HG03378 (cell line): ENCODE data around the gene SAP30L.
A peak's percentile ranks its signal among the peaks of the same experiment; 100 is the strongest.

Source experiments
- ATAC-seq: cut with Tn5 transposase; IDR thresholded peaks from one replicate; pipeline ENCODE4 v1.9.1; 2021; ENCODE audit warnings: mild to moderate bottlenecking, moderate library complexity; ENCODE audit not compliant: unreplicated experiment

SAP30L gene

DNA sequence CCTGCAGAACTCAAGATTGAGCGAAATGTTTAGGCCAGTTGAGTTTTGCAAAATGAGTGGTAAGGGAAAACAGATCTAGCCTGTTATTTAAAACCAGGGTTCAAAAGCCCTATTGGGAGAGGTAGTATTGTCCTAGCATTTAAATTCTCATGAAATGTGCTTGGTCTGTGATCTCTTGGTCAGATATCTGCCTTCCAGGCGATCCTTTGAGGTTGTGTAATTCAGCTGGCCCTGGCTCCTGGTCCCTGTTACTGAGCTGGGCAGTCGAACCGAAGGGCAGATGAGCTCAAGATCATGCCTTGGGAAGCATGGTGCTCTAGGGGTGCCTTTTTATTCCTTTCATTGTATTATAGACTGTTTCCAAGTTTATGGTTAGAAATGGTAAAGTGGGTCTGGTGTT, 14.4 kb downstream of the SAP30L start:
- ATAC-seq = no peak

DNA sequence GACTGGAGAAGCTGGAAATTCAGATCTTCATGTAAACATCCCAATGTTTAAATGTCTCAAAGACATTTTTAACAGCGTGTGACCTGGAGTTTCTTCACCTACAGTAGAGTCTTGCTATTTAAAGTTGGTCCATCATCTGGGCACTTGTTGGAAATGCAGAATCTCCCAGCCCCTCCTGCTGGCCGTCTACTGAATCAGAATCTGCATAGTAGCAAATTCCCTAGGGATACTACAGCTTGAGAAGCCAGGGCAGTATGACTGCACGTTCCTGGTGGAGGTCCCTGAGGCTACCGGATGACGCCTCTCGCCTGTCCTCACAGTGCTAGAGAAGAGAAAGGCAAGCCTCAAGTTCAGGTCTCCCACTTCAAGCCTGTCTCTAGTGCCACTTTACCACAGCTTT, 15.7 kb downstream of the SAP30L start:
- no peak for ATAC-seq

DNA sequence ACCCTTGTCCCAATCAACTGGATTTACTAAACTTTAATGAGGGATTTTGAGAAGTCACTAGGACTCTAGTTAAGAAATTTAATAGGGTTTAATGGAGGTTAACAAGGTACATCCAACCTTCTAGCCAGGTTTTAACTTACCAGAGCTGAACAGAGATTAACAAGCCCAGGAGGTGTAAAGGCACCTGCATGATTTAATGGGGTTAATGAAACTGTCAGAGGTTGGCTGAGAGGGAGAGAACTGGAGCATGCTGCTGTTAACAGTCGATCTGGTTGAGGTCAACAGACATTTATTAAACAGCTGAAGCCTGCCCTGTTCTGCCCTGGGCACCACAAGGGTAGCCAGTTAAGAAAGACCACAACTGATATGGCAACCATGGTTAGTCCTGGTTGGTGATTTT, 18.6 kb downstream of the SAP30L start:
- no peak for ATAC-seq

DNA sequence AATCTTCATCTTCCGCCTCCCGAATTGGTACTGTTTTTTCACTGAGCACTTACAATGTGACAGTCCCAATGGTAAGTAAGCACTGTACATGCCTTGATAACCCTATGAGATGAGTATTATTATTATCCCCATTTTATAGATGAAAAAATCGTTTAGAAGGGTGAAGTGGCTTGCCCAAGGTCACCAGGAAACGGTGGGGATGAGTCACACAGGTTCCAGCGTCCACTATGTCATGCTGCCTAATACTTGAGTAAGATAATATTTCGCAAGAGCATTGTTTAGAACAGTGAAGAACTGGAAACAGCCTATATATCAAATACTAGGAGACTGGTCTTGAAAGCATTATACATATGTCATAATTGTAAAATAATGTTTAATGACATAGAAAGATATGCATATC, 19.4 kb downstream of the SAP30L start:
- ATAC-seq = no peak

DNA sequence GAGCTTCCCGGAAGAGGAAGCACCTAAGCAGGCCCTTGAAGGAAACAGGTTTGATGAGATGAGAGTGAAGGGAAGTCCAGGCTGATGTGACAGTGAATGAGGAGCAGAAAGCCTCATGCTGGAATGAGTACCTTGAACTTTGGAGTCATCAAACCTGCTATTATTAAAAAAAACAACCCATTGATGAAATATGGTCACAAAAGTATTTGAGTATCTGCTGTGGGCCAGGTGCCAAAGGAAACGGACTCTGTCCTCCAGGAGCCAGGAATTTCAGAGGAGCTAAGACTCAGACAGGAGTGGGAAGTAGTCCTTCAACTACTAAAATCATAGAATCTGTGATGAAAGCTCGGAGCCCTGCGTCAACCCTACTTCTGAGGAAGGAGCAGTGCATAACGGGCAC, 20.4 kb downstream of the SAP30L start:
- ATAC-seq = no peak

DNA sequence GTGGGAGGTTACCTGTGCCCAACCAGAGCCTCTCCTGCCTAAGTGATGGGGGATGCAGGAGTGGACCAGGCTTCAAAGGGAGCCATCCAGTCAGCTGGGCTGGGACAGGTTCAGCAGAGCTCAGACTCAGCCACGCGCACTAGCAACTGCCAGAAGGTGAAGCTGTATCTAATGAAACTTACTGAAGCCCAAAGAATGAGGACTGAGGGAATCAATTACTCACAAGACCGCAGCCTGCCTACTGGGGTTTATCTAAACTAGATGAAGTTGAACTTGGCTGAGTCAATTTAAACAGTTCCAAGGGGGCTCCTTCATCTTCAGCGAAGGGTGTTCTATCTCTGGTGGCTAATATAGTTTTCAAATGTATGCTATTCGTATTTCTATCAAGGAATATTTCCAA, 20.9 kb downstream of the SAP30L start:
- ATAC-seq = no peak

DNA sequence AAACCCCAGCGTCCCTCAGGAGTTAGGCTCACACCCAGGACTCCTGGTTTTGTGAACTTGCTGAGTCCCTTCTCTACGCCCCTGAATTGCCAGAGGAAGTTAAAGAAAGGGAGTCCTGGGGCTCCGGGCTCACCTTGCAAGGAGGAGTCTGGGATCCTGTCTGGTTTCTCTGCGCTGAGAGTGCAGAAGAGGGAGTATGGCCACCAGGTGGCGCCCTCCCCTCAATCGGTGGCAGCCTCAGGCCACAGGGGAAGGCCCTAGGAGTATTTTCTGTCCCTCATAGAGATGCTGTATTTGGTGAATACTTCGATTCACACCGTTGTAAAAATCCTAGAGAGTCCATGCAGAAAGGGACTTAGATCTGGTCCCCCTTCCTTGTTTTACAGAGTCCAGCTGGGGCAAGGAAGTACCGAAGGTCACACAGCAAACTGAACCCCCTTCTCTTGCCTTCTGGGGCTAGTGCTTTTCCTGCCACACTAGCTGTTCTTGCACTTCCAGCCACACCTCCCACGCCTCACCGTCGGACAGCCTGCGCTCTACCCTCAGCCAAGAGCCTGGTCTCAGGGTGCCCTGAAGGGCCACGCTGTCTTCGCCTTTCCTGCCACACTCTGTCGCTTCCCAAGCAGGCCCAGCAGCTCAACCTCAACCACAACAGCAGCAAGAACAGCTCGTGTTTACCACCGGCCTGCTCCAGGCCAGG, 22.0 kb downstream of the SAP30L start:
- peak; percentile 97 for ATAC-seq

DNA sequence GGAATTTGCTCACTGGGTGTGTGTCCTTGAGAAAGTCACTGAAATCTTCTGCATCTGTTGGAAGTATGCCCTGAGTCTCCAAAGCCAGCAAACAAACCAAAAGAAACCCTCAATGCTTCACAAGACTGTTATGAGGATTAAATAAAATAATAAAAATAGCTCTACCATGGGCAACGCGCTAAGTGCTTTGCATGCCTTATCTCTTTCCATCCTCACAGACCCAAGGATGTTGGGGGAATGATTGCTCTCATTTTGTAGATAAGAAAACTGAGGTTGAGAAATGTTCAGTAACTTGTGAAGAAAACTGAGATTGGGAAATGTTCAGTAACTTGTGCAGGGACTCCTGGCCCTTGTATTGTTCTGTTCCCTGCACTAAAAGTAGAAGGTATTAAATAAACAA, 24.3 kb downstream of the SAP30L start:
- no peak for ATAC-seq

DNA sequence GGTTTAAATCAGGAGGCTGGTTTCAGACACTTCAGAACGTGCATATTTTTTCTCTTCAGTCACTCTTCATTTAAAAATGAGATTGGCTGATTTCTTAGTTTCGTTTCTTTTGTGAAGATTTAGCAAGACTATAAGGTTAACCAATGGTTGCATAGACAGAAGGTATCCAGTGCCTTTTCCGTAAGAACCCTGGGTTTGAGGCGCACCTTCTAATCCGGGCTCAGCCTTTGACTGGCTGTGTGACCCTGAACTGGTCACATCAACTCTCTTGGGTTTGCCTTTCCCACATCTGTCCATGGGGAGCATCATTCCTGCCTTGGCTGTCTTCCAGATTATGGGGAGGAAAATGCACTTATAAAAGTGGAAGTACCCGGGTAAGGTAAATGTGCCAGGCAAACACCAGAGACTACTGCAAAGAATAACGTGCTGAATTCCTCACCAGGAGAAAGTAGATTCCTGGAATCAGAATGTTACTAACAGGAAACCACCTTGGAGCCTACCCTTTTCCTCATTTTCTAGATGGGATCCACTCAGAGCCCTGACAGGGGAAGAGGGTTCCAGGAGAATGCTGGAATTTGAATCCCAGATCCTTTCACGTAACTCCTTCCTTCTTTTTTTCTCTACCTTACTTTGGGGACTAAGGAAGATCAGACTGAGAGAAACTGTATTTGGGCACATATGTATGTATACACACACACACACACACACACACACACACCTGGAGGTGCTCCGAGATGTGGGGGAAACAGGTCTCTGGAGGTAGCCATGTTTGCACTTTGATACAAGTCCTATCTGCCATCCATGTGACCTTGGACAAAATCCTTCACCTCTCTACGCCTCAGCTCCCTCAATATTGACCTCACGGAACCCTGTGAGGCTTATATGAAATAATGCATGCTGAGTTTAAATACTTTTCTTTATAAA, 25.4 kb downstream of the SAP30L start:
- ATAC-seq = no peak

DNA sequence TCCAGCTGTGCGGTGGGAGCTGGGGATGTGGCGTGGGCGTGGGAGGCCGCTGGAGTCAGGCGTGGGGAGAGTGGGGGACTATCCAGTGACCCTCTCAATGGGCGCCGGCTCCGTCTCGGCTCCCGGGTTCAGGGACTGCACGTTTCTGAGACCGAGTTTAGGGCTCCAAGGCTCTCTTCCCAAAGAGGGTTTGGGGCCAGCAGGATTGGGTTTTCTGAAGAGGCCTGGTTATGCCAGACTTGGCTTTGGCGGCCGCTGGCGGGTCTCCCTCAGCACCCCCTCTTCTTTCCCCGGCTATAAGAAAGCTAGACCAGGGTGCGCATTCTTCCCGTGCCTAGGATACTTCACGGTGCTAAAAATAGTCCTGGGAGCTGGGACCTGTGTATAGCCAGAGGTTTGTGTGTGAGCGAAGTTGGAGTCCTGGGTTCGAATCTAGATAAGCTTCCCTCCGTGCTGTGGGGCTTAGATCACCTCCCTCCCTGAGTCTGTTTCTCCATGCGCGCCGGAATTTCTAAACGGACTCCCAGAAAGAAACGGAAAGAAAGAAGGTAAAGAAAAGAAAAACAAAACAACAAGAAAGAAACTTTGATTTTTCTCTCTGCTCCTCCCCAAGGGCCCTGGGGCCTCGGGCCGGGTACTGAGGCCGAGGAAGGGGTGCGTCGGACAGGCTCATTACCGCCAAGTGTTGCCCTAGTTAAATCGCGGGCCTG, 27.2 kb downstream of the SAP30L start:
- ATAC-seq = no peak

DNA sequence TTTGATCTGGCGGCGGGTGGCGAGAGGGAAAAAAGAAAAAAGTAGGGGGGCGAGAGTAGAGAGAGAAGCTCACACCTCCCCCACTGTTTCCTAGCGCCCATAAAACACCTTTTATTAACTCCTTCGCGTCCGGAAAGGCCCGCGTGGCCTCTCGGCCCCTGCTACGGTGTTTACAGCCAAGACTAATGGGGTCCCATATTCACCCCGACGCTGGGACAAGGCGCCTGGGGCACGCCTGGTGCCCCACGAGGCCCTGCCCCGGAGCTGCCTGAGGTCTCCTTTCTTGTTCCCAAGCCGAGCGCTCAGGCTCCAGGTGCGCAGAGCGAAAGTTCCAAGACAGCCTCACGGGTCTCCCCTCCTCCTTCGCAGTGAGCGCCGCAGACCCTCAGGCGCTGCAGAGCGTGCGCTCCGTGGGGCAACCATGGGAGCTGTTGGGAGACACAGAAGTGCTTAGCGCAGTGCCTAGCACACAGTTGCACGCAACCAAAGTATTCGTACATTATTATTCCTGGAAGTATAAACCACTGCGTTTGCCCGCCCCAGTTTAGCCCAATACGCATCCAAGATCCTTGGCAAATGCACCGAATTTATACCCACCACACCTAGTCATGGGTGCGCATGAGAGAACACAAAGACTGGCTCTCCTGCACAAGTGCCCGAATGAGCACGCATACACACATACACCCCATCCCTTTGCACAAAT, 27.9 kb downstream of the SAP30L start:
- ATAC-seq = no peak

DNA sequence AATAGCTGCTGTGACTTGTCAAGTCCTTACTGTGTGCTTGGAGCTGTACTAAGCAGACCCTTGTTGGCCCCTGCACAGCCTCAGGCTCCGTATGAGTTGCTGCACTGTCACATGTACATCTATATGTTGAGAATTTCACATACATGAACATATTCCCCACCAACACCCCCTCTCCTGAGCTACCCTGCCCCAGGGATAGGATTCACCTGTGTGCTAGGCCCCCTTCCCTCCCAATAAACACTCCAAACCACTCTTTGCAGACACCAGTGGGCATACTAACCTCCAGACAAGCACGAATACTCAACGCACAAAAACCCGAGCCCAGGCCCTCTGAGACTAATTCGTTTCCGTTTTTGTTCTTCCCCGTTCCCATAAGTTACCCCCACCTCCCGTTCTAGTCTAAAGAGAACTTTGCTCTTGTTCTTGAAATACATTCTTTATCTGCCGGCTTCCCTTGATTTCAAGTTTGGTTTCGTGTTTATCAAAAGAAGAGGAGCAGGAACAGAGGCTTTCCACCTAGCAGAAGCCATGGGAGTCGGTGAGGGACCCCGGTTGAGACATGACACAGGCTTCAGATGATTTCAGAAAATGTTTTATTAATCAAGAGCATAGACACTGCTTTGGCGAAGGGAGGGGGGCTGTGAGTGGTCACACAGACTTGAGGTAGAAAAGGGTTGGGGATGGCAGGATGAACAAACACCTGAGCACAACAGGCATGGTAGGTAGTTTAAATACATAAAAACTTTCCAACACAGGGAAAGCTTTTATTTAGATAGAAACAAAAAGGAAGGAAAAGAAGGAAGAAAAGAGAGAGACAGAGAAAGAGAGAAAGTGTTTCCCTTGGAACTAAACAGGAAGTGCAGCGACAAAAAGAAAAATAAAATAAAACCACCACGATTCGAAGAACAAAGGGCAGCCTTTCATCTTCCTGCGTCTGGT, 28.9 kb downstream of the SAP30L start:
- no peak for ATAC-seq

DNA sequence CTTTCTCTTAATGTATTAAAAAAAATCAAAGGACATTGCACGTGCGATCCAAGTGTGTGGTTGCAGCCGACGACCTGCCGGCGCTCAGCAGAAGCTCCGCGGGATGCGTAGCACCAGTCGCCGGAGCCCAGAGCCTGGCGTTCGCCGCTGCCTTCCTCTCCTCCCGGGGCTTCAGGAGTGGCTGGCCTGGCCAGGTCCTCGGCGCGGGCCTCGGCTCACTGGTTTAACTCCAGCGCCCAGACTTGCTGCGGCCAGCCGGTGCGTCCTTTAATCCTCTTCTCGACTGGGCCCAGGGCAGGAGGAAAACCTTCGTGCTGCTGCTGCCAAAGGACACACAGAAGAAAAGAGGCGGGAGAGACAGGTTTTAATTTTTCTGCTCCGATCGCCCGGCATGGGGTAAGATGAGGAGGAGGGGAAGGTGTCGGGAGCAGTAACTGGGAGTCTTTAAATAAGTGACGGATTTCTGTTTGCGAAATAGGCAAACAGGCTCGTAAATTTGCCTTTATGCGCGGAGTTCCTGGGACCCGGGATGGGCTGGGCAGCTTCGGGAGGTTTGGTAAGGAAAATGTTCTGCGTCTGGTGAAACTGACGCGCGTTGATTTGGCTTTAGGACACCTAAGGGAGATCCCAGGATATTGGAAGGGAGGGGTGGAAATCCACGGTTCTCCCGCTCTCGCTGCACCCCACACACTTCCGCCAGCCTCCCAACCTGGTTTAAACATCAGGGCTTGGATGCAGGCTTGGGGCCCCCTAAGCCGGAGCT, 30.0 kb downstream of the SAP30L start:
- no peak for ATAC-seq

DNA sequence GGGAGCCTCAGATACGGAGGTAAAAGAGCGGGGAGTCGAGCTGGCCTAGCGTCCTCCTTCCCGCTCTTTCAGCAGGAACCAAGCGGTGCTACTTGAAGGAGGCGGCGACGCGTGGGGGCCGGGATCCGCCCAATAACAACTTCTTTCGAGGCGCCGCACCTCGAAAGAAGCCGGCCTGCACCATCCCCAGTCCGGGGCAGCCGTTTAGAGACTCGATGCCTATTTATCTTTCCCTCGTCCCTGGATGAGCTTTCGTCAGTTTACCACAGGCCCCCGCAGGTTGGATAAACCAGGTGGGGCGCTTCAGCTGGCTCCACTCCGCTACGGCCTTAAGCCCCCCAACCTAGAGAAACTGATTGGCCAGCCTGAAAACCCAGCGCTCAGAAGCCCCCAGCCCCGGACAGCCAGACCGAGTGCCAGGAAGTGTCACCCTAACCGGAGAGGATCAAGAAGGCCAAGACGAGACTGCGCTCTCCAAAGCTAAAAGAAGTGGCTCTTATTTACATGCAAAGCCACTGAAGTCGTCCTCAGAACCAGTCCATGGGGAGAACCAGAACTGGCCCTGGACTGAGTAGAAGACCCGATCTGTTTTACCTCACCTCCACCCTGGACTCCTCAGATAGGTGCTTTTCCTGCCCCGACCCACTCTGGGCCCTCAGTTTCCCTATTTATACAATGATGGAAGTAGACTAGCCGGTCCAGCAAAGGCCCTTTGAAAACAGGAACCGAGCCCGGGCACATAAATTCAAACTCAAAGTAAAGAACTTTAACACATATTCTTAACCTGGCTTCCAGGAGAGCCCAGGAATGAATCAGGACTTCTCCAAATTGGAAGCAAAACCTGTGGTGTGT, 30.8 kb downstream of the SAP30L start:
- no peak for ATAC-seq

DNA sequence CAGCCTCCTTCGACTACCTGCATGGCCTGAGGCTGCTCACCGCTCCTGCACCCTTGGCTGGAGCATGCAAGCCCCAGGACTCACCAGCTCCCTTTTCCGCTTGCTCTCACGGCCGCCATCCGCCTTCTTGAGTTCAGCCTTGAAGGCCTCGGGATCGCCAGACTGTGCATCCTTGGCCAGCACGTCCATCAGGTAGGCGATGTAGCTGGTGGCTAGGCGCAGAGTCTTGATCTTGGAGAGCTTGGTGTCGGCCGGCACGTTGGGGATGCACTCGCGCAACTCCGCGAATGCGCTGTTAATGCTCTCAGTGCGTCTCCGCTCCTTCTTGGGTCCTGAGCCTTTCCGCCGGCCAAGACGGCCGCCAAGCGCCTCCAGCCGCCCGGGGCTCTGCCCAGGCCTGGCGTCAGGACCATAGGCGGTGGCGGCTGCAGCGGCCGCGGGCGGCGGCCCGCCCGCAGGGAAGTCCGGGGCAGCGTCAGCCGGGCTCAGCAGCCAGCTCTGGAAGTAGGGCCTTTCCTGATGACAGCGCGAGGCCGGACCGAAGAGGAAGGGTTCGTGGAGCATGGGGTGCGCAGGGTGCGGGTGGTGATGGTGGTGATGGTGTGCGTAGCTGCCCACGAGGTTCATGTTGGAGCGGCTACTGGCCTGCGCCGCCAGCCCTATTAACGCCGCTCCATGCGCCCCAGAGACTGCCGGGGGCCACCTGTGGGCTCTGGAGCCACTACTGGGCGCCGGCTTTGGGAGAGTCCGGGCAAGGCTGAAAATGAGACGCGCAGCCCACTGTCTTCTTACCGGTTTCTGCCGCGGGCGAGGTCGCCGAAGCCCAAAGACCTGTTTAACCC, 31.8 kb downstream of the SAP30L start:
- no peak for ATAC-seq

DNA sequence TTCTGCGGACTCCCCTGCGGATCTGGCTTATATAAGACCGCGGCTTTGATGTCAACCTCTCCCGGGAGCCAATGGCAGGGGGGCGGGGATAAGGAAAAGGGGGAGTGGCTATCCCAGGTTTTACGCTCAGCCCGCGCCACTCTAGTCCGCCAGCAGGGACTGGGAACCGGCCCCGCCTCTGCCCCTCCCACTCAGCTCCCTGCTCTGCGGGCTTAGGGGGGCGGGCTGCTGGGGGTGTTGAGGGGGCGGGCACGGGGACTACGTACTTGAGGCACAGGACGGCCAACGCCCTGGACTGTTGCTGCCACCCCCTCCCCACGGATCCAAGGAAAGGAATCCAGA, 32.4 kb downstream of the SAP30L start, which contains the start of gene HAND1:
Gene HAND1 (minus strand): TSS at position 4 of the 342 bp plus-strand sequence. CDS start 219 bp downstream, outside the sequence.
- no peak for ATAC-seq

DNA sequence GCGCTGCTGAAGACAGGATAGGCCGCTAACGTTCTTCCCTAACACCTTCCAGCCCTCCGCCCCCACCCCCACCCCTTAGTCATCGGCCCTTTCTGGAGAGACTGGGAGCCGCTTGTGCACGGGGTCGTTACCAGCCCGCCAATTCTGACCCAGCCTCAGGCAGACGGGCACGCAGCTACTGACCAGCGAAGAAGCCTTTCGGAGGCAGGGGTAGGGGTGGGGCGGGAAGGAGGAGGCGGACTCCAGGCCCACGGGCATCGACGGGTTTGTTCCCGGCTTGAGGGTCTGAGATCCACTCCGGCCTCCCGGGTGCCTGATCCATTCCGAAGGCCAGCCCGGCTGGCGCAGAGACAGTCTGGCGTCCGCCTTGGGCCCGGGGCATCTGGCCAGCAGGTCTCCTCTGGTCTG, 33.0 kb downstream of the SAP30L start:
- ATAC-seq = no peak
